ENCODE results near the gene PRPF39. TPM values are rescaled to one million over a fixed set of nuclear protein-coding genes. Genes with fewer than 3 reads are reported as not detected.

PRPF39 gene
- total RNA-seq, 2 donors from 2014 or later, result 22.3 to 33.4 TPM

GRCh38 chr14:45082420-45082819 lies 1.5 kb upstream of the PRPF39 start:
- H3K9me3 ChIP-seq, result no peaks in the 10 kb centered on the region
- H3K27me3 ChIP-seq, result no peaks in the 10 kb centered on the region
- H3K4me1 ChIP-seq, result no peaks in the 10 kb centered on the region
- H3K9ac ChIP-seq (ENCODE audit: low read depth in 2 of 2, low read length in 2 of 2), result no peak overlapping the region
- H3K27ac ChIP-seq, result no peak overlapping the region
- no peaks in the 10 kb centered on the region for H3K36me3 ChIP-seq
- no peak for TF ChIP-seq CTCF (IDR thresholded peaks at IDR 0.05)
- intact Hi-C loops (cut with DNase I), result loop anchor here (5.0 kb wide), 1 partner anchor 120 kb away; the partner anchor contains the start of genes KLHL28 and TOGARAM1
- no peak overlapping the region for H3K4me3 ChIP-seq
- no peak for DNase-seq

GRCh38 chr14:45083617-45083975 lies 320 bp upstream of the PRPF39 start:
- DNase-seq, result no peak
- Histone ChIP-seq H3K9me3 (no peaks in the 10 kb centered on the region), H3K36me3 (no peaks in the 10 kb centered on the region), H3K27ac (no peak overlapping the region), H3K9ac (ENCODE audit: low read depth in 2 of 2, low read length in 2 of 2) (peak overlapping the region; percentile 6 to 76), H3K4me3 (peak overlapping the region; percentile 61), H3K4me1 (no peaks in the 10 kb centered on the region), H3K27me3 (no peaks in the 10 kb centered on the region)
- intact Hi-C loops (cut with DNase I), result loop anchor here (5.0 kb wide), 1 partner anchor 121 kb away; the partner anchor contains the start of genes KLHL28 and TOGARAM1
- no peak for TF ChIP-seq CTCF (IDR thresholded peaks at IDR 0.05)

- no peaks in the 10 kb centered on the region for H3K36me3 ChIP-seq
- peak overlapping the region; percentile 85 for H3K27ac ChIP-seq
- H3K4me3 ChIP-seq, result peak overlapping the region; percentile 61
- H3K27me3 ChIP-seq, result no peaks in the 10 kb centered on the region
- no peak for TF ChIP-seq CTCF (IDR thresholded peaks at IDR 0.05)
- no peaks in the 10 kb centered on the region for H3K4me1 ChIP-seq
- peak overlapping the region in 1 of 2 donors; percentile 76 for H3K9ac ChIP-seq (ENCODE audit: low read depth in 2 of 2, low read length in 2 of 2)
- H3K9me3 ChIP-seq, result no peaks in the 10 kb centered on the region
- no peak for DNase-seq
- intact Hi-C loops (cut with DNase I), result loop anchor here (5.0 kb wide), 2 partner anchors 42 to 123 kb away; partner anchors contain the start of genes KLHL28 and TOGARAM1
Measured at GRCh38 chr14:45084946-45085346, 1.0 kb downstream of the PRPF39 start.

- intact Hi-C loops (cut with DNase I), result loop anchor here (5.0 kb wide), 1 partner anchor 37 kb away; no protein-coding TSS in a partner anchor
- Histone ChIP-seq H3K4me3 (no peak overlapping the region), H3K27ac (no peak overlapping the region), H3K36me3 (no peaks in the 10 kb centered on the region), H3K9me3 (no peaks in the 10 kb centered on the region), H3K9ac (ENCODE audit: low read depth in 2 of 2, low read length in 2 of 2) (no peak overlapping the region), H3K4me1 (no peaks in the 10 kb centered on the region), H3K27me3 (no peaks in the 10 kb centered on the region)
- DNase-seq, result no peak
- no peak for TF ChIP-seq CTCF (IDR thresholded peaks at IDR 0.05)
Measured at GRCh38 chr14:45089813-45090212, 5.9 kb downstream of the PRPF39 start.

- Histone ChIP-seq H3K36me3 (no peaks in the 10 kb centered on the region), H3K27ac (no peak overlapping the region), H3K9ac (ENCODE audit: low read depth in 2 of 2, low read length in 2 of 2) (no peak overlapping the region), H3K4me1 (no peaks in the 10 kb centered on the region), H3K27me3 (no peaks in the 10 kb centered on the region), H3K9me3 (no peaks in the 10 kb centered on the region), H3K4me3 (no peak overlapping the region)
- intact Hi-C loops (cut with DNase I), result no loop called here
- no peak for DNase-seq
- TF ChIP-seq CTCF (IDR thresholded peaks at IDR 0.05), result no peak
Measured at GRCh38 chr14:45091710-45092109, 7.8 kb downstream of the PRPF39 start.
